Measurements from ENCODE around the gene HCAR3.
"Not testable (repeated sequence)": the region's sequence is repeated elsewhere in the genome, so short reads cannot be mapped to it uniquely, and the experiment has no call there.

The HCAR3 gene

GRCh38 chr12:122724641-122725243, 8.1 kb upstream of the HCAR3 start:
- ChIA-PET CTCF (no interaction called here), POLR2A (no interaction called here)
- TF ChIP-seq TARDBP (IDR thresholded peaks at IDR 0.05) (no peak), FOXA1 (IDR thresholded peaks at IDR 0.05) (no peak), HDGF (IDR thresholded peaks at IDR 0.05; ENCODE audit: borderline replicate concordance) (no peak), L3MBTL2 (conservative IDR thresholded peaks at IDR 0.05) (no peak), SP1 (IDR thresholded peaks at IDR 0.05) (no peak), FOXM1 (IDR thresholded peaks at IDR 0.05; ENCODE audit: borderline replicate concordance) (no peak), SUZ12 (IDR thresholded peaks at IDR 0.05) (no peak), BHLHE40 (IDR thresholded peaks at IDR 0.05; ENCODE audit: borderline replicate concordance) (no peak), ELF4 (IDR thresholded peaks at IDR 0.05) (no peak)
- no peak for DNase-seq (ENCODE audit: extremely low spot score)

- ChIA-PET POLR2A (interaction anchor here (1.2 kb wide), 1 partner anchor 15 kb away, joined by 3 read pairs; no protein-coding TSS in a partner anchor), CTCF (interaction anchor here (0.7 kb wide), 2 partner anchors 14 to 22 kb away, joined by 3 read pairs; no protein-coding TSS in a partner anchor)
- TF ChIP-seq NFRKB (IDR thresholded peaks at IDR 0.05): no peak
- TF ChIP-seq FOXM1 (IDR thresholded peaks at IDR 0.05; ENCODE audit: borderline replicate concordance): no peak
- no peak for TF ChIP-seq ZNF384 (IDR thresholded peaks at IDR 0.05)
- no peak for TF ChIP-seq CTBP1 (IDR thresholded peaks at IDR 0.05; ENCODE audit: borderline replicate concordance)
- no peak for TF ChIP-seq ELF4 (IDR thresholded peaks at IDR 0.05)
- TF ChIP-seq, protein P1, sequence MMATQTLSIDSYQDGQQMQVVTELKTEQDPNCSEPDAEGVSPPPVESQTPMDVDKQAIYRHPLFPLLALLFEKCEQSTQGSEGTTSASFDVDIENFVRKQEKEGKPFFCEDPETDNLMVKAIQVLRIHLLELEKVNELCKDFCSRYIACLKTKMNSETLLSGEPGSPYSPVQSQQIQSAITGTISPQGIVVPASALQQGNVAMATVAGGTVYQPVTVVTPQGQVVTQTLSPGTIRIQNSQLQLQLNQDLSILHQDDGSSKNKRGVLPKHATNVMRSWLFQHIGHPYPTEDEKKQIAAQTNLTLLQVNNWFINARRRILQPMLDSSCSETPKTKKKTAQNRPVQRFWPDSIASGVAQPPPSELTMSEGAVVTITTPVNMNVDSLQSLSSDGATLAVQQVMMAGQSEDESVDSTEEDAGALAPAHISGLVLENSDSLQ (IDR thresholded peaks at IDR 0.05): no peak
- no peak for DNase-seq (ENCODE audit: extremely low spot score)
These were observed 5.8 kb upstream of the HCAR3 start for GRCh38 chr12:122722387-122722786.

DNA sequence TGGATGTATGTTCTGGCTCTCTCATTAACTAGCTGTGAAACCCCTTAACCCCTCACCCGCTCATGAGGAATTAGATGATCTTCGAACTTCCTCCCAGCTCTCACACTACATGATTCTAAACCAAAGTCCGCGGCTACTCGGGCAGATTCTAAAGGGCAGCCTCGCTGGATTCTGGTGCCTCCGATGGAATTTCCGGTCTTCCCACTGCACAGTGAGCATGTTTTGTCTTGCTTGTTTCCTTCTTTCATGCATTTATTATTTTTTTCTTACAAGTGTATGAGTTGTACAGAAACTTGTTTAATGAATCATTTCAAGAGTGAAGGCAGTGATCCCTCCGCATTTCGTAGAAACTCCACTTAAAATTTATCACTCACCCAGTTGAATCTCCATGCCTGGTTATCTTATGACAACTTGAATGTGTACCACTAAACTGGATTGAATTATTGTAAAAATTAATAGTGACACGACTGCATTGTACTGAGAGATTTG, 4.5 kb upstream of the HCAR3 start:
- ChIA-PET CTCF (no interaction called here), POLR2A (no interaction called here)
- TF ChIP-seq FOXA1 (IDR thresholded peaks at IDR 0.05): no peak
- TF ChIP-seq ZNF384 (IDR thresholded peaks at IDR 0.05): no peak
- TF ChIP-seq FOXK2 (IDR thresholded peaks at IDR 0.05): no peak
- TF ChIP-seq, protein P1 (IDR thresholded peaks at IDR 0.05): no peak
- no peak for TF ChIP-seq SUZ12 (IDR thresholded peaks at IDR 0.05)
- TF ChIP-seq SP1 (IDR thresholded peaks at IDR 0.05): no peak
- no peak for TF ChIP-seq L3MBTL2 (conservative IDR thresholded peaks at IDR 0.05)
- no peak for TF ChIP-seq TARDBP (IDR thresholded peaks at IDR 0.05)
- no peak for TF ChIP-seq FOXM1 (IDR thresholded peaks at IDR 0.05; ENCODE audit: borderline replicate concordance)
- no peak for TF ChIP-seq LEF1 (IDR thresholded peaks at IDR 0.05; ENCODE audit: borderline replicate concordance)
- no peak for TF ChIP-seq BHLHE40 (IDR thresholded peaks at IDR 0.05; ENCODE audit: borderline replicate concordance)
- DNase-seq (ENCODE audit: extremely low spot score): no peak

DNA sequence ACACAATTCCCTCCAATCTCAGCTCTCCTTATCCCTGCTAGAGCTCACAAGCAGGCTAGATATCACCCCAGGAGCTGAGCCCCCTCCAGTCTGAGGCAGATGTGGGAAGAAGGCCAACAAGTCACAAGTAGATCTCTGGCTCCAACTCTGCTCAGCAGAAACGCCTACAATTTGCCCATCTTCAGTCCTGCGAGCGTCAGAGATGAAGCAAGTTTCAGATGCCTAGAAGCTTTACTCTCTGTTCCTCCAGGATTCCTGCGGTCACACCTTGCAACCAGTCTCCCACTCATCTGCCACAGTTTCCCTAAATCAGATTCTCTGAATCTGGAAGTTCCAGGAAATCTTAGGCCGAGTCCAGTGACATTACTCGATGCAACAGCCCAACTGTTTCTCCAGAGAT, 1.4 kb downstream of the HCAR3 start:
- CTCF ChIA-PET; POLR2A ChIA-PET; DNase-seq (ENCODE audit: extremely low spot score): not testable (repeated sequence)

DNA sequence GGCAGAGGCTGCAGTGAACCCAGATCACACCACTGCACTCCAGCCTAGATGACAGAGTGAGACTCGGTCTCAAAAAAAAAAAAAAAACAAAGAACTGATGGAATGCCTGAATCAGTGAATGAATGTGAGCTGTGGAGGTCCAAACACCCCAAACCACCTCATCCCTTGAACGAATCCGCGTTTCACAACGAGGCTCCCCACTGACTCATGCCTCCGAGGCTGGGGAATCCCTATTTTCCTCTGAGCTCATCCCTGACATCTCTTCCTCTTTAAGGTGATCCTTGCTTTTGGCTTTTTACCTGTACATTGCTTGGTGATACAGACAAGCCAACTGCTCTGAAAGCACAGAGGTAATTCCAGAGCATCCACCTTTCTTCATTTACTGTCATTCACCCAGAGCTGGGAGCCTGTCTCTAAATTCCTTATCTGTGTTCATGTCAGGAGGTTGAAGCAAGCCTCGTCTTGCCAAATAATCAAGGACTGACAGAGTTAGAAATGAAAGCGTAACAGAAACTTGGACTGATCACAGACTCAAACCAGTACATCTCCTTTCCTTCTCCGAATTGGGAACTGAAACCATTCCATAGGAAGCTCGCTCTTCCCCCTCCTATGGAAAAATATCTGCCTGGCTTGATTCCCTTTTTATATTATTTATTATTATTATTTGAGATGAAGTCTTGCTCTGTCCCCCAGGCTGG, 3.0 kb downstream of the HCAR3 start:
- DNase-seq (ENCODE audit: extremely low spot score); POLR2A ChIA-PET; CTCF ChIA-PET: not testable (repeated sequence)

DNA sequence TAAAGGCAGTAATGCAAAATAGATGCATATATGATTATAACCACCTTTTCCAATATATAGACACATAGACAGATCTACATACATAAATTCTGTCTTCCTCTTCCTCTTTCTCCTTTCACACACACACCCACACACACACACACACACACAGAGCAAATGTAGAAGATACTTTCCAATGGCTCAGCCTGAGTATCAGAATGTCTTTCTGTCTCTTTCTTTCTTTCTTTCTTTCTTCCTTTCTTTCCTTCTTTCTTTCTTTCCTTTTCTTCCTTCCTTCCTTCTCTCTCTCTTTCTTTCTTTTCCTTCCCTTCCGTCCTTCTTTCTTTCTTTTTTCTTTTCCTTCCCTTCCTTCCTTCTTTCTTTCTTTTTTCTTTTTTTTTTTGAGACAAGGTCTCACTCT, 5.3 kb downstream of the HCAR3 start:
- DNase-seq (ENCODE audit: extremely low spot score); CTCF ChIA-PET; POLR2A ChIA-PET: not testable (repeated sequence)

DNA sequence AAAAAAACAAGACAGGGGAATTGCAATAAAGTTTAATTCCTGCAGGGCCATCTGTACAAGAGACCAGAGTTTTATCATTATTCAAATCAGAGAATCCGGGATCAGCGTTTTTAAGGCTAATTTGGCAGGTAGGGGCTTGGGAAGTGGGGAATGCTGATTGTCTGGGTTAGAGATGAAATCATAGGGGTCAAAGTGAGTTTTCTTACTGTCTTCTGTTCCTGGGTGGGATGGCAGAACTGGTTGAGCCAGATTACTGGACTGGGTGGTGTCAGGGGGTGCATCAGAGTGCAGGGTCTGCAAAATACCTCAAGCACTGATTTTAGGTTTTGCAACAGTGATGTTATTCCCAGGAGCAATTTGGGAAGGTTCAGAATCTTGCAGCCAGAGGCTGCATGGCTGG, 6.3 kb downstream of the HCAR3 start:
- CTCF ChIA-PET; DNase-seq (ENCODE audit: extremely low spot score); POLR2A ChIA-PET: not testable (repeated sequence)

GRCh38 chr12:122709287-122709686, 7.3 kb downstream of the HCAR3 start:
- CTCF ChIA-PET; POLR2A ChIA-PET; DNase-seq (ENCODE audit: extremely low spot score): not testable (repeated sequence)

DNA sequence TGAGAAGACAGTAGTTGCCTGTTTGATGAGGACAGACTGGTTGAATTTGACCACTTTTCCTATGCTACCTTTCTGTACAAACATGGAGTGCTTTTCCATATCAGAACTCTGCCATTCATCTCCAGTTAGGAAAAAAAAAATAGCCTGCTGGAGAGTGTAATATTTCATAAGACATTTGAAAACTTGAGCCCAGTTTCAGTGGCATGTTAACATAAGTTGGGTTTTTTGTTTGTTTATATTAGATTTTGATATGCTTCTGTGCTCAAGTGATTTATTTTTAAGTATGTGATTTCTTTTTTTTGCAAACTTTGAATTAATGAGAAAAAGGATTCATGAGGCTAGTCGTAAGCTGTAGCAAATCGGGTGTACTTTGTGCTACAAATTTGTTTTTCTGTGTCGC, 12.8 kb downstream of the HCAR3 start:
- CTCF ChIA-PET; DNase-seq (ENCODE audit: extremely low spot score); POLR2A ChIA-PET: not testable (repeated sequence)

DNA sequence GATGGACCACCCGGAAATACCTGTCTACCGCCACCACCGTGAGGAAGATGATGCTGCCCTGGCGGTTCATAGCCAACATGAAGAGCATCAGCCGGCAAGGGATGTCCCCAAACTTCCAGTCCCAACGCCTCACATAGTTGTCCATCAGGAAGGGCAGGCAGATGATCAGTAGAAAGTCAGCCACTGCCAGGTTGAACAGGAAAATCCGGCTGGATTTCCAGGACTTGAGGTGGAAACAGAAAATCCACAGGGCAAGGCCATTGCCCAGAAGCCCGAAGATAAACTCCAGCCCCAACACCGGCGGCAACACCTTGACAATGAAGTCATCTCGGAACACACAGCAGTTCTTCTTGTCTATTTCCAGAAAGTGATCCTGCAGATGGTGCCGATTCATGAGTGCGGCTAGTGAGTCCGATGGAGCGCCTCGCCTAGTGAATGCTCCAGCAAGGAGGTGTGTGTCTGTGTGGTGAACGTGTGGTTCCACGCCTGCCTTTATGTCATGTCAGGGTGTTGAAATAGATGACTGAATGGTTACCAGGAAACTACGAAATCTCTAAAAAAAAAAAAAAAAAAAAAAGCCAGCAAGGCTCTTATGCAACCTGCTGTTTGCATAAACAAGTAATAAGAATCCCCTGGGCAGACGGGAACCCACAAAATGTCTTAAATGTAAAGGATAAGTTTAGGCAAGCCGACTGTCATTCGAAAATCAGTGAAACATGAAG, 13.6 kb downstream of the HCAR3 start, which contains the start of gene HCAR2:
Gene HCAR2, minus strand, starts transcription at position 468 of the 722 bp plus-strand sequence. Its CDS starts 74 bp downstream, at position 394.
- POLR2A ChIA-PET; DNase-seq (ENCODE audit: extremely low spot score); CTCF ChIA-PET: not testable (repeated sequence)

DNA sequence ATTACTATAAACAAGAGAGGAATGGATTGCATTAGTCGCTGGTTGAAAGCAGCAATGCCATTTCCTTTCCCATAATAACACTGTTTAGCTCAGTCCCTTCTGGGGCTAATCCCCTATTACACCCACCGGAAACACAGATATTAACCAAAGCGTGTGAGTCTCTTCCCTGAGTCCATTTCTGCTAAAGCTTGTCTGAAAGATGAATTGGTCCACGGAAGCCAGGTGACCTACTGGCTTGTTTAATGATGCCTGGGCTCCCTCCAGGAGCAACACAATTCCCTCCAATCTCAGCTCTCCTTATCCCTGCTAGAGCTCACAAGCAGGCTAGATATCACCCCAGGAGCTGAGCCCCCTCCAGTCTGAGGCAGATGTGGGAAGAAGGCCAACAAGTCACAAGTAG, 15.1 kb downstream of the HCAR3 start:
- POLR2A ChIA-PET; DNase-seq (ENCODE audit: extremely low spot score); CTCF ChIA-PET: not testable (repeated sequence)

DNA sequence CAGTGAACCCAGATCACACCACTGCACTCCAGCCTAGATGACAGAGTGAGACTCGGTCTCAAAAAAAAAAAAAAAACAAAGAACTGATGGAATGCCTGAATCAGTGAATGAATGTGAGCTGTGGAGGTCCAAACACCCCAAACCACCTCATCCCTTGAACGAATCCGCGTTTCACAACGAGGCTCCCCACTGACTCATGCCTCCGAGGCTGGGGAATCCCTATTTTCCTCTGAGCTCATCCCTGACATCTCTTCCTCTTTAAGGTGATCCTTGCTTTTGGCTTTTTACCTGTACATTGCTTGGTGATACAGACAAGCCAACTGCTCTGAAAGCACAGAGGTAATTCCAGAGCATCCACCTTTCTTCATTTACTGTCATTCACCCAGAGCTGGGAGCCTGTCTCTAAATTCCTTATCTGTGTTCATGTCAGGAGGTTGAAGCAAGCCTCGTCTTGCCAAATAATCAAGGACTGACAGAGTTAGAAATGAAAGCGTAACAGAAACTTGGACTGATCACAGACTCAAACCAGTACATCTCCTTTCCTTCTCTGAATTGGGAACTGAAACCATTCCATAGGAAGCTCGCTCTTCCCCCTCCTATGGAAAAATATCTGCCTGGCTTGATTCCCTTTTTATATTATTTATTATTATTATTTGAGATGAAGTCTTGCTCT, 16.4 kb downstream of the HCAR3 start:
- POLR2A ChIA-PET, CTCF ChIA-PET: not testable (repeated sequence)

DNA sequence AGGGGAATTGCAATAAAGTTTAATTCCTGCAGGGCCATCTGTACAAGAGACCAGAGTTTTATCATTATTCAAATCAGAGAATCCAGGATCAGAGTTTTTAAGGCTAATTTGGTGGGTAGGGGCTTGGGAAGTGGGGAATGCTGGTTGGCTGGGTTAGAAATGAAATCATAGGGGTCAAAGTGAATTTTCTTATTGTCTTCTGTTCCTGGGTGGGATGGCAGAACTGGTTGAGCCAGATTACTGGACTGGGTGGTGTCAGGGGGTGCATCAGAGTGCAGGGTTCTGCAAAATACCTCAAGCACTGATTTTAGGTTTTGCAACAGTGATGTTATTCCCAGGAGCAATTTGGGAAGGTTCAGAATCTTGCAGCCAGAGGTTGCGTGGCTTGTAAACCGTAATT, 19.7 kb downstream of the HCAR3 start:
- POLR2A ChIA-PET; CTCF ChIA-PET; DNase-seq (ENCODE audit: extremely low spot score): not testable (repeated sequence)

More for the DNA sequence above, 16.4 kb downstream of the HCAR3 start:
- DNase-seq (ENCODE audit: extremely low spot score): not testable (repeated sequence)
